HG02678 (cell line): ENCODE results near the gene ACAA1.
"Not testable (repeated sequence)": the region's sequence is repeated elsewhere in the genome, so short reads cannot be mapped to it uniquely, and the experiment has no call there.

Source experiments
- ATAC-seq: cut with Tn5 transposase; IDR thresholded peaks from one replicate; pipeline ENCODE4 v1.9.1; 2021; ENCODE audit warnings: mild to moderate bottlenecking, moderate library complexity; ENCODE audit not compliant: unreplicated experiment

The ACAA1 gene

DNA sequence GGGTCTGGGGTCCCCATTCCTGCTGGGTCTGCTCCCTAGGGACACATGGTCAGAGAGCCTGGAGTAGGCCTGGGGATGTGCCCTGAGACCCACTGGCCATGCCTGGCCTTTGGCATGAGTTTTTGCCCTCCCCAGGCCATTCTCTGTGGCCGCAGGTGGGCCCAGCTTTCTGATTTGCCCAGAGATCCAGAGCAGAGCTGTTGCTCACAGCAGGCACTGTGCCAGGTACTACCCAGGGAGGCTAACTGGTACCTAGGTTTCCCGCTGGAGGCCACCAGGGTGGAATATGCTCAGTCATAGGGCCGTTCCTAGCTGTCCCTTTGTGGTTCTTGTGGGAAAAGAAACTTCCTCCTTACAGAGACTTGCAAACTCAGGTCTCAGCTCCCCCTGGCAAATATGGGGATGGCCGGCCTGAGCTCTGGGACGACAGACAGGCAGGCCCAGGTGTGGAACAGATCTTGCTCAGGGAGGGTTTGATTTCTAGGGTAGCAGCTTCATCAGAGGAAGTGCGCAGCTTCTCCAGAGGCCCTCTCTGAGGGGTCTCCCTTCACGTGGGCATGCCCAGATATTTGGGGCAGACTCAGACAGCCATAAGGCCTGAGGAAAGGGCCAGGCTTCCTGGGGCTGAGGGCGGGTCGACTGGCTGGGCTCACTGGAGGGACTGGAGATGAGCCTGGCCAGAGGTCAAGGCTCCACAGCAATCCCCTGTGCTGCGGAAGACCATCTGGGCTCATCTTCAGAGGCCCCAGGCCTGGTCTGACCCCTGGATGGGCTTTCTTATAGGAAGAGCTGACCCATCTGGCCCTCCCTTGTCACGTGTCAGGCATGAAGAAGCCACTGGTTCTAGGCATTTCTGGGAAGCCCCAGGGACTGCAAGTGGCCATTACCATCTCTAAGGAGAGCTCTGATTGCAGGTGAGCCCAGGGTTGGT is 28.0 kb downstream of the ACAA1 start:
- ATAC-seq = no peak

DNA sequence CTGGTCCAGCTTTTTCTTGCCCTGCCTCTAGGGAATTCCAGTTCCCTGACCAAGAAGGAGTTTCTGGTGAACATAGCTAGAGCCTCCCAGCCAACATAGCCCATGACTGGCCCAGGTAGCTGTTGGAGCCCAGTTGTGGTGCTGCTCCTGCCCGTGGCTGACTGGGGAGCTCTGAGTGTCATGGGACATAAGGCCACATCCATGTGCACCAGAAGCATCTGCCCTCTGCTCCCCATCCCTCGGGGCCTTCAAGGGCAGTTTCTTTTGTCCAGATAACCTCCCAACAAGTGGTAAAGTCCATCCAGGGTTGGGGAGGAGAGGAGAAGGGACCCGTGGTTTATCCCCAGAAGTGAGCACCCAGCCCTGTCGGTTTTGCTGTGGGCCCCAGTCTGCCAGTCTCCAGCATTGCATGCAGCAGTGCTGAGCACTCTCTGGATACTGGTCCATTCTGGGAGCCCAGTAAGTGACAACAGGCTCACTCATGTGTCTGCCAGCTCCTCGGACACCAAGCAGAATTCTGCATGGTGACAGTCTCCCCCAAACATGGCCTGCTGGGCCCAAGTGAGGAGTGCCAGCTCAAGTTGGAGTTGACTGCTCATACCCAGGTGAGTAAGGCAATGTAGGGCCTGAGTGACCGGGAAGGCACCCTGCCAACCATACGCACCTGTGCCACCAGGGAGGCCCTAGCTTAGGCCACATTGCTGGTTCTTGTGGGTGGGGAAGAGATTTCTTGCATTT is 28.8 kb downstream of the ACAA1 start:
- ATAC-seq = no peak

DNA sequence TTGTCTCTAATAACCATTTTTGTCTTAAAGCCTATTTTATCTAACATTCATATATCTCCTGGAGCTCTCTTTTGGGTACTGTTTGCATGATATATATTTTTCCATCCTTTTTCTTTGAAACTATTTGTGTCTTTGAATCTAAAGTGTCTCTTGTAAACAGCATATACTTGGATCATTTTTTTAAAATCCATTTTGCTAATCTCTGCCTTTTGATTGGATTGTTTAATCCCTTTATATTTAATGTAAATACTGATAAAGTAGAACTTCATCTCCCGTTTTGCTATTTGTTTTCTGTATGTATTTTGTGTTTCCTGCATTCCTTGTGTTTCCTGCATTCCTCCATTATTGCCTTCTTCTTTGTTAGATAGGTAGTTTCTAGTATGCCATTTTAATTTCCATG is 31.4 kb downstream of the ACAA1 start:
- ATAC-seq = no peak

DNA sequence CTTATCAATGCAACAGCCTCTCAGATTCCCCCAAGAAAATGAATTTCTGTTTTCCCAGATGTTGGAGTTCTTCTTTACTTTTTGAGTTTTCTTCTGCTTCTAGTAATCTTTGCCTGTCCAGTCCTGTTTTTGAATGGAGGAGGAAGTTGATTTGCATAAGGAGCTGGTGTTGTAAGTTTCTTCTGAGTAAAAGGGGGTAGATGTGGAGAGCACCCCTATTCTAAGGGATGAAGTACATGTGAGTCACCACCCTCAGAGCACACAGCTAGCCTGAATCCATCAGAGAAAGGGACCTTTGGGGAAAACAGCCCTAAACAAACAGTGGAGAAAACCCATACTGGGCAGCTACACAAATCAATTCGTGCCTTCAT is 34.5 kb downstream of the ACAA1 start:
- no peak for ATAC-seq

DNA sequence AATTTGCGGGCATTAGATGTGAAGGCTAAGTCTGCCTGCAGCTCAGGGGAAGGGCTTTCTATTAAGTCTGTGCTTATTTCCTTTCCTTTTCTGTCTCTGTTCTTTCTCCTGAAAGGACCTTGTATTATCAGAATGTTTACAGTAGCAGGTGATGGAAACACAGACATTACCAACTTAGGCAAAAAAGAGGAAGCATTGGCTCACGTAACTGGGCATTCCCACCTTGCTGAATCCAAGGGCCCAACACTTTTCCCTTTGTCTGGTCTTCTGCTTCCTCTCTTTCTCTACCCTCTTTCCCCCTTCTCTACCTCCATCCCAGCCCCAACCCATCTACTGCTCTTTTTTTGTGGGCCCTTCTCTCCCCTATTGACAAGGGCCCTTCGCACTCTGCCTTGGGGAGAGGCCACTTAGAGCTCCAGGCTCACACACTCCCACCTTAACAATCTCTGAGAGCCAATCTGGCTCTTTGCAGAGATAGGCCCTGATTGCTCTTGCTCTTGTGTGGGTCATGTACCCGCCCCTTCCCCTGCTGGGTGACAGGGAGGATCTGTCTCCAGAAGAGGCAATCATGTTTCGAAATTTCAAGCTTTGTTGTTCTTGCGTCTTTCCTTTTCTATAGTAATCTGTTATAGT is 35.0 kb downstream of the ACAA1 start:
- ATAC-seq = no peak

- no peak for ATAC-seq
These were observed 36.4 kb downstream of the ACAA1 start for GRCh38 chr3:38100498-38100897.

DNA sequence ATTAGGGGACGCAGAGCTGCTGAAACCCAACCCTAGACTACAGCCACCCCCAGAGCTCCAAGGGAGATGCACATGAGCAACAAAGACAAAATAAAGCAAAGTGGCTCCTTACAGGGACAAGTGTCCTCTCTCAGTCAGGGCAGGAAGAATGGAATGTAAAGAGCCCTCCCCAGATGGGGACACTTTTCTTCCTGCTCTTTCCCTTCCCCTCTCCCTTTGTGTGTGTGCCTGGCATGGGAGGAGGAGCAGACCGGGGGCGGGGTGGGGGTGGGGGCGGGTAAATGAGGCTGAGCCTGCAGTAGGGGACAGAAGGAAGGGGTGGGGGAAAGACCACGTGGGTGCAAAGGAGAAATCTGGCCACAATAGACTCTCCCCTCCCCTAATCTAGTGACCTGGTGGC is 37.4 kb downstream of the ACAA1 start:
- ATAC-seq = no peak

DNA sequence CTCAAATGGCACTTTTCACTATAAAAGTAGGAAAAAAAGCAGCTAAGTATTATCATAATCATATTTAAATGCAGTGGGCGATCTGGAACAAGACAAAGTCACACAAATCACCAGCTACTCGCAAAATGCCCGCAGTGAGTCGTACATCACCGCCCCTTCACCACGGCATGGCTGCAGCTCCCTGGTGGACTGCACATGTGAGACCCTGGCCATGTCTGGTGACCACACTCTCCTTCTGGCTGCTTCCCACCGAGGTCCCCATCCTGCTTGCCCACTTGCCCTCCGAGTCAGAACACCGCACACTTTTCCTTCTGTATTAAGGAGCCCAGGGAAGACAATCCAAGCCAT is 38.6 kb downstream of the ACAA1 start:
- no peak for ATAC-seq

DNA sequence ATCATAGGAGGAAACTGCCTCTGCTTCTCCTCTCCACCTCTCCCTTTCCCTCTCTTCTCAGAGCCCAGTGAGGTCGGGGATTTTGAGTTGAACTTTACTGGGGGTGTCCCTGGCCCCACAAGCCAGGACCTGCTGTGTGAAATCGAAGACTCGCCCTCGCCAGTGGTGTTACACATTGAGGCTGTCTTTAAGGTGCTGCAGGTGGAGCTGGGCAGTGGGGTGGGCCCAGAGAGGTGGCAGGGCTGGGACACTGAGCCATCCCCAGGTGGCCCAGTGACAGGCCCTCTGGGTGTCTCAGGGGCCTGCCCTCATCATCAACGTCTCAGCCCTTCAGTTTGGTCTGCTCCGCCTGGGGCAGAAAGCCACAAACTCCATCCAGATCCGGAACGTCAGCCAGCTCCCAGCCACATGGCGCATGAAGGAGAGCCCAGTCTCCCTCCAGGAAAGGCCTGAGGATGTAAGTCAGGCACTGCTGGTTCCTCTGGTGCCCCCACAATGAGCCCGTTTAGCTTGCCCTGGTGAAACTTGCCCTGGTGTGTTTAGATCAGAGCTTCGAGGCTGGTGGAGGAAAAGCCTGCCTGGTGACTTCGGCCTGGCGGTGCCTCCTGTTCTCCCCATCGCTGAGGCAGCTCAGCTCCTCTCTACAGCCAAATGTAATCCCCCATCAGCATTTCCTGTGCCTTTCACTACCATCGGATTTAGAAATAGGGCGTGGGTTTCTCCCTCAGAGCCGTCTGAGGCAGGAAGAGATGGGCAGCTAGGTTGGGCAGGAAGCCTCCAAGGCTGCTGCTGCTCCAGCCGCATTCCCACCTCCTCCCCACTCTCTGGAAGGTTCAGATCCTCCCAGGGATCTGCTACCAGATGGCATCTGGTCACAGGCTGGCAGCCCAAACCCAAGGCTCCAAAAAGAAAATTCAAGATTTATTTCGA is 39.2 kb downstream of the ACAA1 start:
- ATAC-seq = no peak

DNA sequence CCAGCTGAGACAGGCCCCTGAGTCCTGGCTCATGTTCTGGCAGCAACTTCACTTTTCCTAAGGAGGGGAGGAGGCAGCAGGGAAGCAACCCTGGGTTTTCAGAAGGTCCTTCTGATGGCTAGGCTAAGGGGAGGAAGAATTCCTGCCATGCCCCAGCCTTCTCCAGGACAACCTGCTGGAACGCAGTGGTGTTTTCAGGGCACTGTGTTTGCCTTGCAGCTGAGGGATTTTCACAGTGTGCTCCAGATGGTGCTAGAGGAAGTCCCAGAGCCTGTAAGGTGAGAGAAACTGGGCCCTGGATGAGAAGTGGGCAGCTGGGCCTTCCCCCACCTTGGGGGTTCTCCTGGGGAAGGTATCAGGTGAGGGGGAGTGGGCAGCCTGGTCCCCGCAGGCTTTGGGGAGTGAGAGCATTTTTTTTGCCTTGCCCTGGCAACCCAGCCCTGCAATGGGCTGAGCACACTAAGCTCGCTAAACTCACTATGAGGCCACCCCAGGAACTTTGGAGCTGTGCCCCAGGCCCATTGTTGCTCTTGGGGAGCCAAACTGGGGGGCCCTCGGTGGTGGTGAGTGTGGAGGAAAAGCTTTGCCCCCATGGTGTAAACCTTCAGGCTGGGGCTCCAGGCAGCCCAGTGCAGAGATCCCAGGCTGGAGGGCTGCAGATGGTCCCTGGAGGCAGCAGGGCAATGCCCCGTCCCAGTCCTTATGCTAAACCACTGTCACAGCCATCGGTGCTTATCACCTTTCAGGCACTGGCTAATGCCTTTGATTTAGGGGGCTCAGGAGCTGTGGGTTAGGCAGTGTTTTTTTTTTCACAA is 41.1 kb downstream of the ACAA1 start:
- no peak for ATAC-seq

- ATAC-seq = no peak
These were observed 41.9 kb downstream of the ACAA1 start for GRCh38 chr3:38094999-38095398.

DNA sequence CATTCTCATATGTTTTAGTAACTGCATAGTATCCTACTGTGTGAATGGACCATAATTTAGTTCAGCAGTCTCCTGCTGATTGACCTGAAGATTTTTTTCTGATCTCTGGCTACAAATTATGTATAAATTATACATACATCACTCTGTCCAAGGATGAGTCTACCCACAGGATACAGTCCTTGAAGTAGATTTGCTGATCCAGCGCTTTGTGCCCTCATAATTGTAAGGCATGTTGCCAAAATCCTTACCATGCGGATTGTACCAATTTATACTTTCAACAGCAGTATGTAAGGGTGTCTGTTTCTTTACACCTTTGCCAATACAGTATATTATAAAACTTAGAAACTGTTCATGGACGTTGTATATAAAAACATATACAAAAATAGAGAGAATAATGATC is 46.5 kb downstream of the ACAA1 start:
- no peak for ATAC-seq

DNA sequence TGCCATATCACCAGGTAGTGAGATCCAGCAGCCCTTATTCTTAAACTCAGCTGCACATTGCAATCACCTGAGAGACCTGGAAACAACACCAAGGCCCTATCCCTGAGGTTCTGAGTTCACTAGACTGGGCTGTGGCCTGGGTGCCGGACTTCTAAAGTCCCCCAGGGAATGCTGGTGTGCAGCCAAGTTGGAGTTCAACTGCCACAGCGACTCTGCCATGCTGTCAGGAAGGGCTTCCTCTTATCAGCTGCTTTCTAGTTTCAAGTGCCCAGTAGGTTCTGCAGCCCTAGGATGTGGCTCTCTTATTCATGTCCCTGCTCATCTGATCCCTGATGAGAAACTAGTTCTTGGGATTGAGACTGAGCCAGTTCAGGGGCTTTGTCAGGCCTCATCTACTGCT is 47.8 kb downstream of the ACAA1 start:
- no peak for ATAC-seq

DNA sequence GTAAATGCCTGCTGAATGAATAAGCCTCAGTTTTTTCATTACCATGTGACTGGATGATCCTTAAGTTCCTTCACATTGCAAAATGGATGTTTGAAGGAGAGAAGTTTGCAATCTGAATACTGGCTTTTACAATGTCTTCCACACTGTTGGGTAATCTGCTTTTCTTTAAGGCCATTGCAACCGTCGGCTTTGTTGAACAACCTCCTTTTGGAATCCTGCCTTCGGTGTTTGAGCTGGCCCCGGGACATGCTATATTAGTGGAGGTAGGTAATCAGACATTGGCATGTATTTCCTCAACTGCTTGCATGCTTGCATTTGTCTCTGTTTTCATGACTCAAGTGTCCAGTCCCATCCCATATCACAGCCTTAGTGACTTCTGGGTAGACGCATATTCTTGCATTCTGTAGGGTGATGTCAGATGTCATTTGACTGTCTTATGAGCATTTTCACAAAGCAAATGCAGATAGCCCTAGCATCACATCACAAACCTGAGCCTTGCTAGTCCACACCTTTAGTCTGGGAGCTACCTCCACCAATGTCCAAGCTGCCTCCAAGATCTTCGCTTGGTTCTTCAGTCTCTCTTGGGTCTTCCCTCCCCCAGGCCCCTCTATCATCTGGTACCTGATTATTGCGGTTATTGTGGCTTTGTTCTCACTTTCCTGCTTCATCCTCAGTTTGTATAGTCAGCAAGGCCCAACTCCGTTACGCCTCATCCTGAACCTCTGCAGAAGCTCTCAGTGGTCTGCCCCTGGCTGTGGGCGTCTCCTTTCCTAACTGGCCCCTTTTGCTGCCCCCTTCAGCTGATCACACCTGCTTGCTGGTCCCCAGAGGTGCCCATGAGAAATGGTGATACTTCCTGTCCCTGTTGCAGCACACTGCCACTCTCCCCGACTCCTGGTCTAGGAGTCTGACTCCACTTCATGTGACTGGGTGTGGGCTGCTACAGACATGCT is 48.5 kb downstream of the ACAA1 start:
- no peak for ATAC-seq

DNA sequence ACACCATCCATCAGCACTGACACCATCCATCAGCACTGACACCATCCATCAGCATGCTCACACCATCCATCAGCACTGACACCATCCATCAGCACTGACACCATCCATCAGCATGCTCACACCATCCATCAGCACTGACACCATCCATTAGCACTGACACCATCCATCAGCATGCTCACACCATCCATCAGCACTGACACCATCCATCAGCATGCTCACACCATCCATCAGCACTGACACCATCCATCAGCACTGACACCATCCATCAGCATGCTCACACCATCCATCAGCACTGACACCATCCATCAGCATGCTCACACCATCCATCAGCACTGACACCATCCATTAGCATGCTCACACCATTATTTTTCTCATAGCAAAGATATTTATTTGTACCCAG is 49.6 kb downstream of the ACAA1 start:
- ATAC-seq = not testable (repeated sequence)

GRCh38 chr3:38086496-38086895 is 50.4 kb downstream of the ACAA1 start:
- no peak for ATAC-seq

GRCh38 chr3:38085943-38086324 is 51.0 kb downstream of the ACAA1 start:
- no peak for ATAC-seq

GRCh38 chr3:38085311-38085942 is 51.5 kb downstream of the ACAA1 start:
- ATAC-seq = no peak
